Psoas muscle (tissue), 8 donors: ENCODE results near the gene CCDC170. TPM values are rescaled to one million over a fixed set of nuclear protein-coding genes. Genes with fewer than 3 reads are reported as not detected.
"Not testable (repeated sequence)": the region's sequence is repeated elsewhere in the genome, so short reads cannot be mapped to it uniquely, and the experiment has no call there.

ENCODE experiments used
- ATAC-seq, 4 donors: fragments of 200-7000 bp; cut with Tn5 transposase; one replicate each; pipeline ENCODE4 v1.9.1; 2020; ENCODE audit warnings: moderate library complexity in 3 of 4, mild to moderate bottlenecking in 2 of 4
- DNase-seq, 2 donors: peaks; one replicate each; pipeline ENCODE4 v3.0.0-alpha.2; 2020
- H3K27ac ChIP-seq: fragments of 200-600 bp; one replicate; pipeline ENCODE4 v1.8.0; 2022
- H3K27me3 ChIP-seq, 3 donors: fragments of 200-600 bp in 1 of 3; one replicate each; pipeline versions ENCODE4 v1.6.1 to v1.8.0; 2013 to 2022; ENCODE audit warnings: low read length in 2 of 3, mild to moderate bottlenecking in 2 of 3, moderate library complexity in 1 of 3; ENCODE audit not compliant: insufficient read depth in 3 of 3
- H3K36me3 ChIP-seq, 2 donors: fragments of 200-600 bp in 1 of 2; one replicate each; pipeline versions ENCODE4 v1.6.1 to v1.8.0; 2013 to 2022; ENCODE audit warnings: low read depth in 1 of 2, mild to moderate bottlenecking in 1 of 2, moderate library complexity in 1 of 2; ENCODE audit not compliant: insufficient read depth in 1 of 2
- H3K4me1 ChIP-seq: fragments of 200-600 bp; one replicate; pipeline ENCODE4 v1.8.0; 2022
- H3K4me3 ChIP-seq: fragments of 200-600 bp; one replicate; pipeline ENCODE4 v1.8.0; 2022; ENCODE audit warnings: mild to moderate bottlenecking
- H3K9me3 ChIP-seq: fragments of 200-600 bp; one replicate; pipeline ENCODE4 v1.8.0; 2022
- WGBS, 3 donors: extraction: QIAGEN DNeasy Blood & Tissue Kit; methylation state at CpG; one replicate each; pipeline versions ENCODE4 v1.1.6 to v1.1.7; 2013; 5-methylcytosine and 5-hydroxymethylcytosine counted together
- intact Hi-C, 2 donors: fragments of 100-400 bp; cut with DNase I; formaldehyde crosslinking; loops; one replicate each; pipeline versions ENCODE4 v1.11.0 to v1.14.2; 2022
- long read RNA-seq, 2 donors: library from polyadenylated mRNA; unstranded; transcript quantifications; one replicate each; pipeline ENCODE4 v2.0.0, GENCODE V29; 2021
- polyA plus RNA-seq, 3 donors: library from polyadenylated mRNA; stranded (reverse); fragments of 200-250 nt; gene quantifications; one replicate each; pipeline ENCODE4 v1.2.3, GENCODE V29; 2013
- total RNA-seq, 4 donors: library from RNA; stranded (reverse); fragmentation: NEBNext Ultra II Directional in 2 of 4; extraction: Animal tissue kit (Norgen Biotek cat#: 25700) in 2 of 4; gene quantifications; one replicate each; pipeline versions ENCODE4 v1.2.1 to v1.2.4, GENCODE V29; 2021 to 2023
- TF ChIP-seq, protein P1 (sequence below): fragments of 200-600 bp; IDR thresholded peaks from one replicate; pipeline ENCODE4 v1.8.0; 2022; ENCODE audit warnings: antibody characterized with exemption
- donor health status: healthy with polysubstance abuse.
- donor health status: DM: no; HTN: no; CAD: no; lungs with moderate emphysema.
- donor health status: Bipolar disorder and iron deficiency.
- donor health status: healthy.
- donor health status: DM: yes; HTN: yes; CAD: no.
- donor health status: DM: no; HTN: no; CAD: no.
- donor health status: DM: no; HTN: no; CAD: no.
- donor health status: DM: yes; HTN: yes; CAD: no.

CCDC170 gene, protein sequence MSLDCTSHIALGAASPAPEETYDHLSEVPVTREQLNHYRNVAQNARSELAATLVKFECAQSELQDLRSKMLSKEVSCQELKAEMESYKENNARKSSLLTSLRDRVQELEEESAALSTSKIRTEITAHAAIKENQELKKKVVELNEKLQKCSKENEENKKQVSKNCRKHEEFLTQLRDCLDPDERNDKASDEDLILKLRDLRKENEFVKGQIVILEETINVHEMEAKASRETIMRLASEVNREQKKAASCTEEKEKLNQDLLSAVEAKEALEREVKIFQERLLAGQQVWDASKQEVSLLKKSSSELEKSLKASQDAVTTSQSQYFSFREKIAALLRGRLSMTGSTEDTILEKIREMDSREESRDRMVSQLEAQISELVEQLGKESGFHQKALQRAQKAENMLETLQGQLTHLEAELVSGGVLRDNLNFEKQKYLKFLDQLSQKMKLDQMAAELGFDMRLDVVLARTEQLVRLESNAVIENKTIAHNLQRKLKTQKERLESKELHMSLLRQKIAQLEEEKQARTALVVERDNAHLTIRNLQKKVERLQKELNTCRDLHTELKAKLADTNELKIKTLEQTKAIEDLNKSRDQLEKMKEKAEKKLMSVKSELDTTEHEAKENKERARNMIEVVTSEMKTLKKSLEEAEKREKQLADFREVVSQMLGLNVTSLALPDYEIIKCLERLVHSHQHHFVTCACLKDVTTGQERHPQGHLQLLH
- total RNA-seq: under 1 TPM; 0.14 to 0.25 (median 0.18) TPM
- polyA plus RNA-seq: under 1 TPM; 0.03 to 0.08 (median 0.05) TPM
- long read RNA-seq, donor 1: 0 reads
- long read RNA-seq, donor 2: 0 reads

DNA sequence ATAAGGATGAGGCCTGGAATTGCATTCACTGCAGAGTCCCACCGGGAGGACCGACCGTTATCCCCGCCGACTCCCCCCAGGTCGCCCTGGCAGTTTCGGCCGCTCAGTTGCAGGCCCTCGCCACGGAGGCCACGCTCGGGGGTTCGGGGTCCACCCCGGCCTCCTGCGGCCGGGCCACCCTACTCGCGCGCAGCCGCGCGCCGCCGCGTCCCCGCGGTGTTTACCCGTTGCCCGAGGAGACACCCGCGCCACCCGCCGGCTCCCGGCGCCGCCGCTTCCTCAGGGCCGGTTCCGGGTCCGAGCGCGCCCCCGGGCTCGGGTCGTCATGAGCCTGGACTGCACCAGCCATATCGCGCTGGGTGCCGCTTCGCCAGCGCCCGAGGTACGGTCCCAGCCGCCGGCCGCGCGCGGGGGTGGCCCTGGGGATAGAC, at the start of gene CCDC170:
CCDC170 (plus strand) TSS at position 214 of the 431 bp plus-strand sequence; CDS start at position 326, 112 bp downstream.
- ATAC-seq: peak; percentile 40 to 75 (median 52)
- TF ChIP-seq, protein P1, sequence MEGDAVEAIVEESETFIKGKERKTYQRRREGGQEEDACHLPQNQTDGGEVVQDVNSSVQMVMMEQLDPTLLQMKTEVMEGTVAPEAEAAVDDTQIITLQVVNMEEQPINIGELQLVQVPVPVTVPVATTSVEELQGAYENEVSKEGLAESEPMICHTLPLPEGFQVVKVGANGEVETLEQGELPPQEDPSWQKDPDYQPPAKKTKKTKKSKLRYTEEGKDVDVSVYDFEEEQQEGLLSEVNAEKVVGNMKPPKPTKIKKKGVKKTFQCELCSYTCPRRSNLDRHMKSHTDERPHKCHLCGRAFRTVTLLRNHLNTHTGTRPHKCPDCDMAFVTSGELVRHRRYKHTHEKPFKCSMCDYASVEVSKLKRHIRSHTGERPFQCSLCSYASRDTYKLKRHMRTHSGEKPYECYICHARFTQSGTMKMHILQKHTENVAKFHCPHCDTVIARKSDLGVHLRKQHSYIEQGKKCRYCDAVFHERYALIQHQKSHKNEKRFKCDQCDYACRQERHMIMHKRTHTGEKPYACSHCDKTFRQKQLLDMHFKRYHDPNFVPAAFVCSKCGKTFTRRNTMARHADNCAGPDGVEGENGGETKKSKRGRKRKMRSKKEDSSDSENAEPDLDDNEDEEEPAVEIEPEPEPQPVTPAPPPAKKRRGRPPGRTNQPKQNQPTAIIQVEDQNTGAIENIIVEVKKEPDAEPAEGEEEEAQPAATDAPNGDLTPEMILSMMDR: no peak
- WGBS, 3 donors: 0 to 1% (median 1%) methylated on average over 49 to 58 of the region's 58 CpGs
- Histone ChIP-seq H3K36me3 (no peaks in the 10 kb centered on the region), H3K4me3 (peak within 1 kb of the TSS; percentile 77), H3K27me3 (peaks cover 0 to 39% (median 6%) of the 10 kb centered on the region in 3 donors), H3K9me3 (no peaks in the 10 kb centered on the region), H3K4me1 (peaks cover 5% of the 10 kb centered on the region), H3K27ac (no peak within 1 kb of the TSS)
- intact Hi-C loops: no loop called here
- peak; percentile 44 to 66 for DNase-seq

DNA sequence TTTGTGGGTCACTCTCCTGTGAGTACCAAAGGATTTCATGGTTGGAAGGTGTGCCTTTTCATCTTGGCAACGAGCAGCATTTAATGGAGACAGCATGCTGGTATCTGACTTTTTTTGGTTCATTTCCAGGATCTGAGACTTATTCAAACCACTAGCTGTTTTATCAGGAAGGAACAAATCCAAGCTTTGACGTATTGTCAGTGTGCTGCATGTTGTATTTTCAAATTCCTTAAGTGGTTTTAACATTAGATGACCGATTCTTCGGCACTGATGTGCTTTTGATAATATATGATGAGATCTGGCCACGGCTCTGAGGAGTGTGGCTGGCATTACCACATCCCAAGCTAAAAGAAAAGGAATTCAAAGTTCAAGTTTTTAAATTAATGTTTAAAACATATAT, 48.3 kb upstream of the CCDC170 start:
- ATAC-seq: no peak
- H3K27ac ChIP-seq: peak overlapping the region; percentile 63

DNA sequence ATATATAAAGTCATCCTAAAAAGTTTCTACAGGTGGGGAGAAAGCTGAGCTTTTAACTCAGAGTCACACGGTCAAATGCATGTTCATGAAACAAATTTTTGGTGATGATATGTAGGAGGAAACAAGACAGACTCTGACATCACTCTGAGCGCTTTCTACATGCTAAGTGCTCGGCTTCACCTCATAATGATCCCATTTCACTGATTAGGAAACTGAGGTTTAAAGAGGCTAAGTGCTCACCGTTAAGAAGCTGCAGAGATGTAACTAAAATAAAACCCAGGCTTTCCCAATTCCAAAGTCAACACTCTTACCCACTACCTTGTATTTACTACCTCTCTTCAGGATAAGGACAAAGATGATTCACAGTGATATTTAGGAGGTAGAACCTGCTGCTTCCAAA, 46.6 kb upstream of the CCDC170 start:
- intact Hi-C loops: loop anchor here in 1 of 2 donors (5.0 kb wide), 1 partner anchor 40 kb away; no protein-coding TSS in a partner anchor

More for the DNA sequence above, 48.3 kb upstream of the CCDC170 start:
- Histone ChIP-seq H3K4me1 (peaks cover 14% of the 10 kb centered on the region), H3K4me3 (no peak overlapping the region), H3K27me3 (no peaks in the 10 kb centered on the region), H3K9me3 (no peaks in the 10 kb centered on the region), H3K36me3 (peaks cover 2 to 3% of the 10 kb centered on the region in 2 donors)
- no peak for DNase-seq
- 49 to 55% (median 51%) methylated on average over 5 of the region's 5 CpGs for WGBS, 3 donors
- intact Hi-C loops: loop anchor here in 1 of 2 donors (5.0 kb wide), 1 partner anchor 38 kb away; no protein-coding TSS in a partner anchor
- TF ChIP-seq, protein P1: no peak

DNA sequence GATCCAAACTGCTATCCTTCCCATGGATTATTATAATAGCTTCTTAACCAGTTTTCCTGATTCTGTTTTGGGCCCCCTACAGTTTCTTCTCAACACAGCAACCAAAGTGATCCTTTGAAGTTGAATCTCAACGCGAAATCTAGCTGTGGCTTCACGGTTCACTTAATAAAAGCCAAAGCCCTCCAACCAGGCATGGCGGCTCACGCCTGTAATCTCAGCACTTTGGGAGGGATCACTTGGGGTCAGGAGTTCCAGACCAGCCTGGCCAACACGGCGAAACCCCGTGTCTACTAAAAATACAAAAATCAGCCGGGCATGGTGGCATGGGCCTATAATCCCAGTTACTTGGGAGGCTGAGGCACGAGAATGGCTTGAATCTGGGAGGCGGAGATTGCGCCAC, 45.2 kb upstream of the CCDC170 start:
- no peak overlapping the region for H3K4me3 ChIP-seq
- DNase-seq (no peak), ATAC-seq (no peak)
- H3K27me3 ChIP-seq: no peaks in the 10 kb centered on the region
- intact Hi-C loops: loop anchor here in 1 of 2 donors (5.0 kb wide), 1 partner anchor 41 kb away; no protein-coding TSS in a partner anchor
- TF ChIP-seq, protein P1: no peak
- H3K4me1 ChIP-seq: peaks cover 10% of the 10 kb centered on the region
- H3K9me3 ChIP-seq: no peaks in the 10 kb centered on the region
- peaks cover 0 to 2% of the 10 kb centered on the region in 2 donors for H3K36me3 ChIP-seq
- no peak overlapping the region for H3K27ac ChIP-seq
- 92 to 96% (median 93%) methylated on average over 12 of the region's 12 CpGs for WGBS, 3 donors

More for the DNA sequence above, 46.6 kb upstream of the CCDC170 start:
- peaks cover 2 to 3% of the 10 kb centered on the region in 2 donors for H3K36me3 ChIP-seq
- no peak overlapping the region for H3K27ac ChIP-seq
- WGBS, 3 donors: 88 to 91% (median 89%) methylated on average over 4 of the region's 4 CpGs
- no peak overlapping the region for H3K4me3 ChIP-seq
- ATAC-seq (no peak), DNase-seq (no peak)
- no peaks in the 10 kb centered on the region for H3K27me3 ChIP-seq
- peaks cover 5% of the 10 kb centered on the region for H3K4me1 ChIP-seq
- H3K9me3 ChIP-seq: no peaks in the 10 kb centered on the region
- TF ChIP-seq, protein P1: no peak

DNA sequence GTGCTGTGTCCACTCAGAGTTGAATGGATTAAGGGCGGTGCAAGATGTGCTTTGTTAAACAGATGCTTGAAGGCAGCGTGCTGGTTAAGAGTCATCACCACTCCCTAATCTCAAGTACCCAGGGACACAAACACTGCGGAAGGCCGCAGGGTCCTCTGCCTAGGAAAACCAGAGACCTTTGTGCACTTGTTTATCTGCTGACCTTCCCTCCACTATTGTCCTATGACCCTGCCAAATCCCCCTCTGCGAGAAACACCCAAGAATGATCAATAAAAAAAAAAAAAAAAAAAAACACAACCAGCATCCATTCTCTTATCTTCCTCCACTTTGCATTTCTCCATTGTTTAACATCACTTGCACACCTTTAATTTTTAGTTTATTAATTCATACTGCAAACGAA, 42.9 kb upstream of the CCDC170 start:
- peaks cover 21% of the 10 kb centered on the region for H3K4me1 ChIP-seq
- not testable (repeated sequence) for ATAC-seq, H3K27ac ChIP-seq, H3K9me3 ChIP-seq, DNase-seq, H3K36me3 ChIP-seq, H3K27me3 ChIP-seq
- intact Hi-C loops: loop anchor here (5.0 to 10.0 kb wide), 2 partner anchors 59 to 566 kb away; partner anchors contain the start of gene ZBTB2 (in 1 of the 2)
- H3K4me3 ChIP-seq: peak overlapping the region; percentile 90
- WGBS, 3 donors: 45 to 59% (median 49%) methylated on average over 3 to 6 of the region's 6 CpGs
